Measurements from ENCODE around the gene ACMSD.

The ACMSD gene

DNA sequence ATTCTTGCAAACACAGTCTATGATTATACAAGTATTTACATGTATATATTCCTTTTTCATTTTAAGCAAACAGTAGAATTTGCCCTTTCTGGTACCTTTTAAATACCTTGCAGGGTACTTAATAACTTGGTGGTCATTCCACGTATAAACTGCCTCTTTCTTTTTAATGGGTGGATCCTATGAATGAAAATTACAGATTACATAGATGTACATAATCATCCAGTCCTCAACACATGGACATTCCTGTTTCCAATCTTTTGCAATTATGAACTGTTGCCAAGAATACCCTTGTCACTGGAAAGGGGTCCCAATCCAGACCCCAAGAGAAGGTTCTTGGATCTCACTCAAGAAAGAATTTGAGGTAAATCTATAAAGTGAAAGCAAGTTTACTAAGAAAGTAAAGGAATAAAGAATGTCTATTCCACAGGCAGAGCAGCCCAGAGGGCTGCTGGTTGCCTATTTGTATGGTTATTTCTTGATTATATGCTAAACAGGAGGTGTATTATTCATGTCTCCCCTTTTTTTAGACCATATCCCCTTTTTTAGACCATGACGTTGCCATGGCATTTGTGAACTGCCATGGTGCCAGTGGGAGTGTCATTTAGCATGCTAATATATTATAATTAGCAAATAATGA, 72.5 kb downstream of the ACMSD start:
- DNase-seq = no peak

DNA sequence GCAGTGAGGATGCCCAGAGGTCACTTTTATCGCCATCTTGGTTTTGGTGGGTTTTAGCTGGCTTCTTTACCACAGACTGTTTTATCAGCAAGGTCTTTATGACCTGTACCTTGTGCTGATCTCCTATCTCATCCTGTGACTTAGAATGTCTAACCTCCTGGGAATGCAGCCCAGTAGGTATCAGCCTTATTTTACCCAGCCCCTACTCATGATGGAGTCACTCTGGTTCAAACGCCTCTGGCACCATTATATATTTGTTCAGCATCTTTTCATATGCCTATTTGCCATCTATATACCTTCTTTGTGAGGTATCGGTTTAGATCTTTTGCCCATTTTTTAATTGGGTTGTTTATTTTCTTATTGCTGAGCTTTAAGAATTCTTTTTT, 73.0 kb downstream of the ACMSD start:
- no peak for DNase-seq

DNA sequence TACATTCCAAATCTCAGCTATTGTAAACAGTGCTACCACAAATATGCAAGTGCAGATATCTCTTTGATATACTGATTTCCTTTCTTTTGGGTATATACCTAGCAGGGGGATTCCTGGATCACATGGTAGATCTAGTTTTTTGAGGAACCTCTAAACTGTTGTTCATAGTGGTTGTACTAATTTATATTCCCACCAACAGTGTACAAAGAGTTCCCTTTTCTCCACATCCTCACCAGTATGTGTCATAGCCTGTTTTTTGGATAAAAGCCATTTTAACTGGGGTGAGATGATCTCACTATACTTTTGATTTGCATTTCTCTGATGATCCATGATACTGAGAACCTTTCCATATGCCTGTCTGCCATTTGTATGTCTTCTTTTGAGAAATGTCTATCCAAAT, 73.9 kb downstream of the ACMSD start:
- DNase-seq = no peak

DNA sequence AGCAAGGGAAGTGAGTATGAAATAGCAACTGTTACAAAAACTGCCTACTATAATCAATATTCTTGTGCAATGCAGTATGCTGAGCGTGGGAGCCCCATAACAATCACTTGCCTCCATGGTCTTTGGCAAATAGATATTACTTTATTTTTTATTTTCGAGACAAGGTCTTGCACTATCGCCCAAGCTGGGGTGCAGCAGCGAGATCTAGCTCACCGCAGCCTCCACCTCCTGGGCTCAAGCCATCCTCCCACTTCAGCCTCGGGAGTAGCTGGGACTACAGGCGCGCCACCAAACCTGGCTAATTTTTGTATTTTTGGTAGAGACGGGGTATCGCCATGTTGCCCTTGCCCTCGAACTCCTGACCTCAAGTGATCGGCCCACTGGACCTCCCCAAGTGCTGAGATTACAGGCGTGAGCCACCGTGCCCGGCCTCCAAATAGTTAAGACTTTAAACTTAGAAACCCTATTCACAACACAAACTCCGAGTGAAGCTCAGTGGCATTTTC, 79.0 kb downstream of the ACMSD start:
- peak; percentile 5 for DNase-seq

DNA sequence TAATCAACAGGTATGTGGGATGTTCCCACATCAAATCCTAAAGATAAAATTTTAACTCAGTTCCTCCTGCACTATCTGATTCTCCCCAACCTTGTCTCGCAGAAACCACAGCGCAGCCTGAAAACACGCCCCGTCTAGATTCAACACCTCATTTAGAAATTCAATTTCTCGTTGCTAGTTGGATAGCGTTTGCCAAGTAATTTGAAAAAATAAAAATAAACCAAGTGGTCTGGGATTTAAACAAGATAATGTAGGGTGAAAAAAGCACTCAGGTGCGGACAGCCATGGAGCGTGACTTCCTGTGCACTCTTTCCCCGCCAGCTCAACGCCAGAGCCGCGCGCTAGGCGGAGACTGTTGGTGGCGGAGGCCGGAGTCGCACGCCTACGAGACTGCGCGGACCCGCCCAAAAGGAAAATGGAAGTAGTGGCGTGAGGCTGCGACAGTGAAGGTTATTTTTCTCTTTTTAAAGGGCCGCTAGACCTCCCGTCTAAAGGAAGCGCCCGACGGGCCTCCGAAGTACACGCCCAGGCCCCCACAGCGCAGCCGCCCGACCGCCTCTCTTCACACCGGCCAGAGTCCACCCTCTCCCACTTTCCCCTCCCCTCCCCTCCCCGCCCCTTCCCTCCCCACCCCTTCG, 79.6 kb downstream of the ACMSD start:
- peak; percentile 85 for DNase-seq

DNA sequence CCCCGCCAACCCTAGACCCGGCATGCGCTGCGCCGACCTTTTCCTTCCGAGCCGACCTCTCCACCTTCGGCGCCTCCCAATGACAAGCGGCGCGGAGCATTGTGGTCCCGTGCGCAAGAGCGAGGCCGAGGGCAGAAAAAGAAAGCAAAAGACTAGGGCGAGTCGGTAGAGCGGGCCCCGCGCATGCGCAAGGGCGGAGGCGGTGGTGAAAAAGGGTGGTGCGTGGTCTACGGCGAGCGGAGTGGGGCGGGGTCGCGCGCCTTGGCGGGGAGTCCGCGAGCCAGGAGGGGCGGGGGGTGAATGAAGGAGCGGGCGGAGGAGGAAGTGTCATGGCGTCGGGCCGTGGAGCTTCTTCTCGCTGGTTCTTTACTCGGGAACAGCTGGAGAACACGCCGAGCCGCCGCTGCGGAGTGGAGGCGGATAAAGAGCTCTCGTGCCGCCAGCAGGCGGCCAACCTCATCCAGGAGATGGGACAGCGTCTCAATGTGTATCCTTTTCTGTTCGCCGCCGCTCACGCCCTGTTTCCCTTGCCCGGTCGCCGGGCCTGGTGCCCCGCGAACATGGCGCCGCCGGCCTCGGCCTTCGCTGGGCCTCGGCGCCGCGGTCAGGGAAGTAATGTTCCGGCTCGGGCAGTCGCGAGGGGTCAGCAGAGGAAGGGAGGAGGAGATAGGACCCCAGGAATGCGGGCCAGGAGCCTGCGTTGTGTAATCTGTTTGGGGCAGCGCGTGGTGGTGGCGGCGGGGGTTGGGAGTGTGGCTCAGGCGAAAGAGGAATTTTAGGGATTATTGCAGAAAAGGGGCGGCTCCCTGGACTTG, 80.3 kb downstream of the ACMSD start, which contains the start of gene CCNT2:
TSS of gene CCNT2 (plus strand) at position 297 of the 815 bp plus-strand sequence. CDS start at position 330, 33 bp downstream.
- peak; percentile 100 for DNase-seq

DNA sequence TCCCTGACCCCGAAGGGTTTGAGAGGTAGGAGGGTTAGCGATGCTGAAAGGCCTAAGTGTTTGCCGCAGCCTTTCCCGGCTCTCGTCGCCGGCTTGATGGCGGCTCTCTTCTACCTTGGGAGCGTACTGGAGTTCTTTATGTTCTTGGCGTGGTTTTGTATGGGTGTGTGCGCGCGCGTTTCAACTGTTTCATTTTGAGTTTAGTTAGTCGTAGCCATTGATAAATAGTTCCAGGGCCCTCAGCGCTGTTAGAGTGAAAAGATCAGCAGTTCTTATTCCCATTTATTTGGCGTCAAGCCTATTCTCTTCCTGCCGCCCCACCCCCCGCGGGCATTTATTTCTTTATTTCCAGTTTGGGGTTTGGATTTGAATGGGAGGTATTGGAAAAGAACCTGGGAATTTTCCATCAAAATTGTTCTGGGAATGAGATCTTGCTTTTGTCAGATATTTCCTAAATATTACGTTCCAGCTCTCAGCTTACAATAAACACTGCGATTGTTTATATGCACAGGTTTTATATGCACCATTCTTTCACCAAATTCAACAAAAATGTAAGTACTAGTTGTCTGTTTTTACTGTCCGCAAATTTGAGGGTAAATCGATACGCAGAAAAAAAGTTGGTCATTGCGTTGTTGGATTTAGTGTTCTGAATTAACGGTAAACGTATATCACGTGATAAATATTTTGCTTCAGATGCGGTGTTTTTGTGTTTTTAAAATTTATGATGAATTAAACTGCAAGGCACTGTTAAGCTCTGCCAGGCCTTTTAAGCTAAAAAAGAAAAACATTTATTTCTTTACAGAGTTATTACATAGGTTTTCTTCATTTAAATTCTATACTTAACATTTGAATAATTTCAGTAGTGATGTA, 81.2 kb downstream of the ACMSD start:
- DNase-seq = peak; percentile 30

DNA sequence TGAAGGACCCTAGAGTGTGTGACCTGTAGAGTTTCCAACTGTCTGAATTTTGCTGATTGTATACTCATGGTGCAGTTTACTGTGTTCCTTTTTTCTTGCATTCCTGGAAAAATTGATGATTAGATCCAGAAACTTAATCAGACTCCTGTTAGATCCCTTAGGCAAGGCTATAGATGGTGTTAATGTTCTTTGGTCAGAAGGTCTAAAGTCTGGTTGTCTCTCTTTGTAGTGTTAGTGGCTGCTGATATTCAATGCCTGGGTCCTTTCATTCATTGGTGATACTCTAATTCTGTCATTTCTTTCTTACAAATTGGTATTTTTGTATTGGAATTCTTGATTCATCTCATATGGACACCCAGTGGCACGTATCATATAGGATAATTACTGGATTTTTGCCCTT, 86.5 kb downstream of the ACMSD start:
- DNase-seq = no peak

DNA sequence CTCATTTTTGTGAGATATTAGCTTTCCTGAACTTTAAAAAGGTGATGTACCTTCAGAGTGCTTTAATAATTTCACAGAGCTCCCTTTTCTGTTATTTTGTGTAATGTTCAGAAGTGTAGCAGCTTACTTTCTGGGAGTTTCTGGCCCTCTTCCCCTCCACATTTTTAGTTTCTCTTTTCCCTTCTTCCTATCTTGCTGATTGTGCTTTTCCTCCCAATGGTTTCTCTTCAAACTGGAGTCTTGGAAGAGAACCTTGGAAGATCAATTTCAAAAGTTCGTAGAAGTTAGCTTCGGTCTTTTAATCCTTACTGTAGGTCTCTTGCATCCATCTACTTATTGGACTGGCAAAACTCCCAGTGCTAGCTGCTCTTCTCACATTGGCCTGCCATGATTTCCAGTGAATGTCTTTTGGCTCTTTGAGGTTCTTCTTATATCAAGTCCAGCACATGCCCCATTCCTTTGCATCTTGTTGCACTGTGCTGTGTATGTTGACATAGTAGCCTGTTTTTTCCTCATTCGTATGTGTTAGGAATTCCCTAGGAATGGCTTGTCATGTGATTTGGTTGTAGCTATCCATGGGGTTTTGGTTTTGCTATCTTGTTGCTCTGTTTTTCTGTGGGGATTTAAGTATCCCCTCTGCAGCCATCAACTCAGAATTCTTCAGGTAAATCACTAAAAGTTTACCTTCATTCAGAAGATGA, 88.0 kb downstream of the ACMSD start:
- no peak for DNase-seq

DNA sequence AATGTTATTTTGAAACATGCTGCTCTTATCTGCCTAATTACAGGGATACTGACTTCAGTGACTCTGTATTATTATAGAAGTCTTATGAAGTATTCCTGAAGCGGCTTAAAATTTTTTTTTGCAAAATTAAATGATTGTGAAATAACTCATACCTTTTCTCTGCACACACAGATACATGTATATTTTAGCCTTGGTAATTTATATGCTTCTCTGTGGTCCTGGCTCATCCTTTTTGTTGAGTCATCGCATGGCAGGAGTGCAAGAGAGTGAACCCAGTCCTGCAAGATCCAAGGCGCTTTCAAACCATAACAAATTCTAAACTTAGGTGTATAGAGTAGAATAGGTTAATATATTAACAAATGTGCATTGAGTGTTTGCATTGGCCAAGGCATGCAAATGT, 88.8 kb downstream of the ACMSD start:
- DNase-seq = no peak

DNA sequence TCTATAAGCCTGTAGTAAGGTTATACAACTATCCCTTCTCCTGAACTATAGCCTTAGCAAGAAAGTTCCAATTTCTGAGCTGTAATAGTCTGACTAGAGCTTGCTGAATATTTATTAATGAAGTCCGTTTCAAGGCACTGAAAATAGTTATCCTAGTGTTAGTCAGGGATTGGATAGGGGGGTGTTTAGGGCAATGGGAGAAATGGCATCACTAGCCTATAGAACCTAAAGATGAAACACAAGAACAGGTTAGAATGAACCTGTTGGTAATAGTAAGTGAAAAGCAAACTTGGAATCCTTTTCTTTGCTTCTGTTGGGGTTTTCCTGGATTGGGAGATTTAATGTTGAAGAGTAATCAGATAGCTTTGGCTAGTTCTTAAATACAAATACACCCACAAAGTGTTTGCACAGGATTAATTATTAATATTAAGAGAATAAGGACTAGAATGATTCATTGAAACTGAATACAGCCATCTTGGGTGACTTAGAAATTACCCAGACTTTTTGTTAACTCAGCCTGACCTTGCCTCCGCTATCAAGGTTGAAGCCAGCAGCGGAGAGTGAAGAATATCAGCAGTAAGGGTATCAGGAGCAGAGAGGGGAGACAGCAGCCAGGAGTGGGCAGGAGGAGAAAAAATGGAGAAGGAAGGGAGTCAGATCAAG, 94.6 kb downstream of the ACMSD start:
- DNase-seq = no peak

DNA sequence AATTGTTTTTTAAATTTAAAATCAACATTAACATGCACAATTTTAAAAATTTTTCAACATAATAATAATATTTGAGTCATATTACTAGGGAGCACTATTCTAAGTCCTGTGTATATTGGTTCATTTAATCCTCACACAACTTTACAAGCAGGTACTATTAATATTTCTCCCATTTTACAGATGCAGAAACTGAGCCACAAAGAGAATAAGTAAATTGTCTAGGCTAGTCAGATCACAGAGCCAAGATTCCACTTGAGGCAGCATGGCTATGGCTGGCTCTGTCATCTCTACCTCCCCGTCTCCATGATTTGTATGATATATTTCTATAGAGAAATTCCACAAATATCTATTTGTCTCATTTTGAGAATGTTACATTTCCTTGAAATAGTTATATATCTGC, 95.3 kb downstream of the ACMSD start:
- DNase-seq = no peak

DNA sequence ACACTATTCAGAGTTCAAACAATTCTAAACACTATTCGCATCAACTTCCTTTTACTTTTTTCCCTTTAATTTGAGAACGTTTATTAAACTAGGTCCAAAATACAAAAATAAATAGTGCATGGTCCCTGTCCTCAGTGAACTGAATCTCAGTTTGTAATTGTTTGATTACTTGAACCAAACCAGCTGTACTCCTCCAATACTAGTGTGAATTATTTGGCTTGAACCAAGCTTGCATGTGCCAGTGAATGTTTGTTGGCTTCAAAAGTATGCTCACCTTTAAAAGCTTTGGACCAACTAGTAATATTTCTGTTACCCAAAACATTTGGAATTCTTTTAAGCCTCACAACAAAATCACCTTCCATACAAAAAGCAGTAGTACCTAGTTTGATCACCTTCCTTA, 95.7 kb downstream of the ACMSD start:
- no peak for DNase-seq

DNA sequence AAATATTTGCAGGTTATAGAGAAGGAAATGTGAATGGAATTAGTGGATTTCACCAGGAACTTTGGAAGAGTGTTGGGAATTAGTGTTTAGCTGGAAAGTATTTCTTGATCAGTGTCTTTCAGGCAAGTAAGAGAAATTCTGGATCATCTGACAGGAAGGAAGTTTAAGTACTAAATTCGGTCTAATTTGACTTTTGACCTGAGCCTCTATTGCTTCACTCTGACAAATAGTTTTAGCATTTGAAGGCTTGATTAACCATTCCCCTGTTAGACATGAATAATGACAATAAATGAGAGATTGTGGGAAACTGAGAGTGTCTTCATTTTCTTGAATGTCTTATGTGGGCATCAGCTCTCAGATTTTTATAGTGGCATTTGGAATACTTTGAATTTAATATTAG, 96.2 kb downstream of the ACMSD start:
- DNase-seq = no peak

DNA sequence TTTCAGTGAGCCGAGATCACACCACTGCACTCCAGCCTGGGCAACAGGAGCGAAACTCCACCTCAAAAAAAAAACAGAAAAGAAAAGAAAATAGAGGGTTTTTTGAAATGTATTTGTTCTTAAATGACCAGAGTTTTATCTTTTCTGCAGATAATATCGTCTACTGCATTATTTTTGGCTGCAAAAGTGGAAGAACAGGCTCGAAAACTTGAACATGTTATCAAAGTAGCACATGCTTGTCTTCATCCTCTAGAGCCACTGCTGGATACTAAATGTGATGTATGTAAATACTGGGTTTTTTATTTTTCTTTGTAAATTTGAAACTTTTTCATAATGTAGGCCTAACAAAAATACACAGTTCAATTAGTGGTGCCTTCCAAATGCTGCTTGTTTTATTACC, 98.3 kb downstream of the ACMSD start:
- DNase-seq = no peak

DNA sequence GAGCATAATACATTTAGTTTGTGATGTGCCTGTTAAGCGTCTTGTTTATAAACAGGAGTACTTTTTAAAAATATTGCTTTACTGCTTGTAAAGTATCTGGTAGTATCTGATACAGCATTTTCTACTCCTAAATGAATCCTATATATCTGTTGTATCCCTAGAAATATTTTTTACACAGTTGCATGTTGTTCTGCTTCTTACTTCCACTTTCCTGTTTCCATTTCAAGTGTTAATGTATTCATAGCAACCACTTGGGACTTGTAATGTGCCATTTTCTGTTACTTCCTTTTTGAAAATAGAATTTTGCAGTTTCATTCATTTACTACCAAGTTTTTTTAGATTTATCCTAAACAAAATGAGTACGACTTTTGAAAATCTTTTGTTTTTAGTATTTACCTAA, 105.1 kb downstream of the ACMSD start:
- no peak for DNase-seq

DNA sequence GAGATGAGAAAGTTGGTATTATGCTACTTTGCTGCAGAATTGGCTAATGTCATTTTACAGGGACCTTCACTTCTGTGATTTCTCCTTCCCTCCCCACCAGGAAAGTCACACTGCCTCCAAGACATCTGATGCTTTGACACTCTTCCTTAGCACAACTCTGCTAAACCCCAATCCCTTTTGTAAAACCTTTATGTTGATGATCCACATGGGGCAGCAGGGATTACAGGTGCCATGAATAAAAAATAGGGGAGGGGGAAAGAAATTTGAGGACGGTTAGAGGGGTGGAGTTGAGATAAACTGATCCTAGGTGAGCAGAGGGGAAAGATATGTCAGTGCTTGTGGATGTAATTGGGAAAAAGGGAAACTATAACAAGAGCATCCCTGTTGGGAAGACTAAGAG, 106.6 kb downstream of the ACMSD start:
- no peak for DNase-seq

DNA sequence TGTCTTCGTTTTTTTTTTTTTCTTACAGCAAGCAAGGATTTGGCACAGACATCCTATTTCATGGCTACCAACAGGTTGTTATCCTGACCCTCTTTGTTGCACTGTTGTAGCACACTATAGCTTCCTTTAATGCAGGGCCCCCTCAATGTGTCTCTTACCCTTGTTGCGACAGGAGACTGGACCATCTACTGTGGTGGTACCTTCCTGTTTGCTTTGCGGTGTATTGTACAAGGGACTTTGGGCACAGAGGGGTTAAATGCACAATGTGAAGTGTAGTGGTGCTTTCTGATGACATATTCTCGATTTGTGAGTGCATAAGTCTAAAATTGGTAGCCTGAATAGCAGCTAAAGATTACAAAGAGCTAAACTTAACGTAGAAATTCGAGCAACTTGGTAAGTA, 107.7 kb downstream of the ACMSD start:
- DNase-seq = no peak

DNA sequence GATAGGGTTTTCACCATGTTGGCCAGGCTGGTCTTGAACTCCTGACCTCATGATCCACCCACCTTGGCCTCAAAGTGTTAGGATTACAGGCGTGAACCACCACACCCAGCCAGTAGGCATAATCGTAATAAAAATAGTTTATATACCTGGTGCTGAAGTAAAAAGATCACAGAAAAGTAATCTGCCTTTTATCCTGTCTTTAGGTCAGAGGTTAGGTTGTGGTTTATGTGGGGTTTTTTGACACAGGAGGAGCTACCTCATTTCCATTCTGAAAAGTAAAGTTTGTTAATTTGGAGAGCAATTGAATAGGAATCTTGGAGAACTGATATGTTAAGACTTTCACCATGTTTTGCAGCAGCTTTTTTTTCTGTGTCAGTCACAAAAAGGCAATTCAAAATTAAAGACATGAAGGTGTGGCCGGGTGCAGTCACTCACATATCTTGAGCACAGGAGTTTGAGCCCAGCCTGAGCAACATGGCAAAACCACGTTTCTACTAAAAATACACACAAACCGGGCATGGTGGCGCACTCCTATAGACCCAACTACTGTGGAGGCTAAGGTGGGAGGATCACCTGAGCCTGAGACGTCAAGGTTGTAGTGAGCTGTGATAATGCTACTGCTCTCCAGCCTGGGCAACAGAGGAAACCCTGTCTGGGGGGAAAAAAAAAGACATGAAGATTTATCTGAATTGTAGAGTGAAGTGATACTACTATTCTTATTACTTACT, 111.7 kb downstream of the ACMSD start:
- no peak for DNase-seq

DNA sequence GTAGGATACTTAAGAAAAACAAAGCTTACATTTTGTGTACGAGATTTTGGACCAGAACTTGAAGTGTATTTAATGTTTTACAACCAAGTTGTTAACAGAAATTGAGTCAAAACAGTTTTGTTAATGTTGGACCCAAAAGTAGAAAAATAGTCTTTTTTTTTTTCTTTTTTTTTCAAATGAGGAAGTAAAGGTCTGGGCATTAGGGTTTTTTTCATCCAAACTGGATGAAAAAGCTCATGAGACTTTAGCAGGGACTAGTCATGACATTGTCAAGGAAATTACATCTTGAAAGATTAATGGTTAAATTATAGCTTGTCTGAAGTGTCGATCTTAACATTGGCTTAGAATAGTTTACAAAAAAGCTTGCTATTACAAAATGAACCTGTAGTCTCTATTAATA, 112.5 kb downstream of the ACMSD start:
- DNase-seq = no peak
